GM23248 (cell line): ENCODE data around the gene RTTN.

Experiments
- EZH2 ChIP-seq: fragments of 200-600 bp; sonication (generic); IDR thresholded peaks from 2 replicates; pipeline ENCODE4 v1.6.1; 2018; ENCODE audit warnings: antibody characterized with exemption, mild to moderate bottlenecking; ENCODE audit not compliant: insufficient read depth, poor library complexity, severe bottlenecking
- EZH2phosphoT487 ChIP-seq: fragments of 200-600 bp; sonication (generic); IDR thresholded peaks from 2 replicates; pipeline ENCODE4 v1.6.1; 2018; ENCODE audit warnings: antibody characterized with exemption, moderate library complexity, mild to moderate bottlenecking, low read depth; ENCODE audit not compliant: insufficient read depth

GRCh38 chr18:70169747-70170146 lies 35.7 kb downstream of the RTTN start:
- TF ChIP-seq EZH2 (no peak), EZH2phosphoT487 (no peak)
